ENCODE measurements around the gene AK9.
"Not testable (repeated sequence)": the region's sequence is repeated elsewhere in the genome, so short reads cannot be mapped to it uniquely, and the experiment has no call there.

AK9 gene

DNA sequence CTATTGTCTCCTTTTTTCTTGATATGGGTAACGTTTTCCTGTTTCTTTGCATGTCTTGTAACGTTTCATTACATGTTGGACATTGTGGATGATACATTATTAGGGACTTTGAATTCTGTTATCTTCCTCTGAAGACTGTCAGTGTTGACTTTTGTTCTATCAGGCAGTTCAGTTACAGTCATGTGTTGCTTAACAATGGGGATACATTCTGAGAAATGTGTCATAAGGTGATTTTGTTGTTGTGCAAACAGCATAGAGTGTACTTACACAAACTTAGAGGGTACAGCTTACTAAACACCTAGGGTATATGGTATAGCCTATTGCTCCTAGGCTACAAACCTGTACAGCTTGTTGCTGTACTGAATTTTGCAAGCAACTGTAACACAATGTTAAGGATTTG, 64.7 kb downstream of the AK9 start:
- DNase-seq (ENCODE audit: low read depth in 1 of 2, low spot score in 1 of 2), result no peak

DNA sequence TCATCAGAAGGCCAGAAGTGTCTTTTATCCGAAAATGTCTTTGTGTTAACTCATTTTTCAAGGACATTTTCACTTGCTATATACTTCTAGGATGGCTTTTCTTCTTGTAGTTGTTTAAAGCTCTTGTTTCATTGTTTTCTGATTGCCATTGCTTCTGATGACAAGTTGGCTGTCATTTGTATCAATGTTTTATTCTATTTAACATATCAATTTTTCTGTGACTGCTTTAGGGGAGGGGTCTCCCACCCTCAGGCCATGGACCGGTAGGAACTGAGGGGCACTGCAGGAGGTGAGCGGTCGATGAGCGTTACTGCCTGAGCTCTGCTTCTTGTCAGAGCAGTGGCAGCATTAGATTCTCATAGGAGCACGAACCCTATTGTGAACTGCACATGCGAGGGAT, 65.8 kb downstream of the AK9 start:
- no peak for DNase-seq (ENCODE audit: low read depth in 1 of 2, low spot score in 1 of 2)

DNA sequence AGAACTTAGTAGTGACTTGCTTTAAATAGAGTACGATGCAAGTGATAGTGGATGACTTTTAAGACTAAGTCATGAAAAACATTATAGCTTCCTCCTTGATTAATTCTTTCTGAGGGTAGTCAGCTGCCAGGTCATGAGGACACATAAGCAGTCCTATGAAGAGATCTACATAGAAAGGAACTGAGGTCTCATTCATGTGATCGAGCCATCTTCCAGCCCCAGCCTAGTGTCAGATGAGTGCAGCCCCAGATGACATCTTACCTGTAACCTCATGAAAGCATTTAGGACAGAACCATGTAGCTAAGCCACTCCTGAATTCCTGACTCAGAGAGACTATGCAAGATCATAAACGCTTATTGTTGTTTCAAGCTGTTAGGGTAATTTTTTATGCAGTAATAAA, 67.7 kb downstream of the AK9 start:
- no peak for DNase-seq (ENCODE audit: low read depth in 1 of 2, low spot score in 1 of 2)

DNA sequence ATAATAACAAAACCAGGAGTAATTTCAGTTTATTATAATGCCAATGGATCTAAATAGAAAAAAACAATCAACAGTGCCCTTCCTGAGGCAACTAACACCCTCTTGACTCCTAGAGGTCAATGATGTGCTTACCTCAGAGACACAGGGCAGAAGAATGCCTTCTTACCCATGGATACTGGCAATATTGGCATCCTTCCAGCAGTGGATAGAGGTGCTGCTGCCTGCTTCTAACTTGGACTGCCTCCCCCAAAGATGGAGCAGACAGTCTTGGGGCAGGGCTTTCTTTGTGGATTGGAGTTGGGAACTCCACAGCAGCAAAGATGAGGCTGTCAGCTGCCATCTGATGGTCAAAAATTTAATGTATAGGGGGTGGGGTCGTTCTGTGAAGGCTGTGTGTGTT, 78.7 kb downstream of the AK9 start:
- no peak for DNase-seq (ENCODE audit: low read depth in 1 of 2, low spot score in 1 of 2)

DNA sequence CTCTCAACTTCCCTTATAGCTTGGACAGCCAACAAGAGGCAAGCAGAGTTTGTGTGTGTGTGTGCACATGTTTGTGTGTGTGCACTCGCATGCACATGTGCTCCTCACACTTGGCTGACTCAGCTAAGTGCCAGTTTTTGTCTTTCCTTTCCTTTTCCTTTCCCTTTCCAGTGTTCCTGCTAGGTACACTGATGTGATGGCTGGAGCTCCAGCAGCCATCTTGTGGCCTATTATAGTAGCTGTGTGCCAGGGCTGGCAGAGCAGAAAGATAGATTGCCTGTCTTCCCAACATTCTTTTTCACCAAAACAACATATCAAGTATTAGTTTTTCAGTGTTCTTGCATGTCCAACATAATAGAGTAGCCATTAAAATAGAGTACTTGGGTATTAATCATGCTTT, 79.5 kb downstream of the AK9 start:
- no peak for DNase-seq (ENCODE audit: low read depth in 1 of 2, low spot score in 1 of 2)

DNA sequence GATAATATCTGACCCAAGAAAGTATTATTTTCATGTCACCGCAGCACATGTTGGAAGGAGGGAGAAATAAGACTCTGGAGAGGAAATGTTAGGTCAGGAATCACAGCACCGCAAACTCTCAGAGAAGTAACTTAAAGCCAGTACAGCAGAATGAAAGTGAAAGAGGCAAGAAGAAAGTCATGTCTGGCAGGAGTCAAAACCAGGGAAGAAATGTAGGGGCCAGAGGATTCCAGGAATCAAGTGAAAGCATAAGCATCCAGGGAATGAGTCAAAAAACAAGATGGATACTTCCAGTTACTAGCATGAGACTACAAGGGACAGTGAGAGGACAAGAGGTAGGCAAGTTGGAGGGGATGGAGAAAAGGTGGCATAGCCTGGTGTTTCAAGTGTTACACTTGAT, 80.4 kb downstream of the AK9 start:
- DNase-seq (ENCODE audit: low read depth in 1 of 2, low spot score in 1 of 2), result no peak

DNA sequence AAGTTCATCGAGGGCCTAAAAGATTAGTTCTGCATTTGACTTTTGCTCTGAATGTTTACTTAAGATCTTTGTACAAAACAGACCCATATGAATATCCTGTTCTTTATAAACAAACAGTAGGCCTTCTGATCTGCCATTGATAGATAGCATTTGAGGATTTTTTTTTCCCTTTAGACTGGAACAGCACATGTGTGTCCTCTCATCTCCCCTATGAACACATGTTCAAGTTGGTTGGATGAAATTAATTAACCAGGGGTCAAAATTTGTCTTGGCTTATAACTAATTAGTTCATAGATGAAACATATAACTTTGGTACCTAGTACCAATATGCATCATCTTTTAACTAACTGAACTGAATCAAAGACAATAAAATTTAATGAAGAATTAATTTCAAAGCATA, 81.3 kb downstream of the AK9 start:
- no peak for DNase-seq (ENCODE audit: low read depth in 1 of 2, low spot score in 1 of 2)

DNA sequence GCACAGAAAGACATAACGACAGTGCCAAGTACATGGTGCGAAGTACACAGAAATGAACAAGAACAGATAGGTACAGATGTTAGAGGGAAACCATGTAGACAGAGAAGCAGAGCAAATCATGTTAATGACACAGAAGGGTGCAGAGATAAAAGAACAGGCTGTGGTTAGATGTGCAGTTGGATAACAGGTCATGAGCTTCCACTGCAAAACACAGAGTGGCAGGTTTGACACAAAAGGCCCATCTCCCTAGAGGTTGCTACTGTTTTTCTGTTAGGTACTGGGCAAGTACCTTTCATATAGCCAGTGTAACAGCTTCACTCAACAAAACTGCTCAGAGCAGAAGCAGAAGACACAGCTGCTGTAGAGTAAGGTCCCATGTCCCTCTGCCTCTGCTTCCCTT, 84.6 kb downstream of the AK9 start:
- DNase-seq (ENCODE audit: low read depth in 1 of 2, low spot score in 1 of 2), result no peak

DNA sequence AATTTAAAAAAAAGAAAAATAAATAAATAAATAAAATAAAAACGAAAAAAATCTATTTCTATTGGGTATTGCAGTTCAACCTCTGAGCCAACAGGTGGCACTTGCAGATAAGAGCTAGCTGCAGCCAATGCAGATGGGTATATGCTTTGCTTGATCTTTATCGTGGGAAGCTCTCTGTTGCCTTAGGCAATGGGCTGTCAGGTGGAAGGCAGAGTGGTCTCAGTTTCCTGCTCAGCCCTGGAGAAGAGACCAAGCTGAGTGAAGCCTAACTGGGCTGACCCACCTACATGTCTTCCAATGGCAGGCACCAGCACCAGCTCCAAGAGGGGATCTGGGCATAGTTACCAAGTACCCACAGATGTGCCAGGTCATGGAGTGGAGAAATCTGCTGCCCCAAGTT, 95.0 kb downstream of the AK9 start:
- no peak for DNase-seq (ENCODE audit: low read depth in 1 of 2, low spot score in 1 of 2)

DNA sequence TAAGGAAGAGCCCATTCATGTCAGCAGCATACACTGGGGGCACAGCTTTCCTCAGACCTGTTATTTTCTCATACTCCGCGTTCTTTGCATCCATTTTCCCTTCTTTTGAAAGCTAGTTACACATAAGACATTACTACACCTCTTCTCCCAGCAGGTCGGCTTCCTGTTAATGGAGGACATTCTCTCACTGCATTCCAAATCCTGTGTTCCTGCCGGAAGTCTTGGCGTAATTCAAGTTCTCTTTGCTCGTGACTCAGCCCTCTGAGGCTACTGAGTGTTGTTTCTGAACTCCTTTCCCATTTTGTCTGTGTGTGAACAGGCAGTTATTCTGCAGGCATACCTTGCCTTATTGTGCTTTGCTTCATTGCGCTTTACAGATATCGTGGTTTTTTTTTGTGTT, 110.5 kb downstream of the AK9 start:
- DNase-seq (ENCODE audit: low read depth in 1 of 2, low spot score in 1 of 2), result no peak

DNA sequence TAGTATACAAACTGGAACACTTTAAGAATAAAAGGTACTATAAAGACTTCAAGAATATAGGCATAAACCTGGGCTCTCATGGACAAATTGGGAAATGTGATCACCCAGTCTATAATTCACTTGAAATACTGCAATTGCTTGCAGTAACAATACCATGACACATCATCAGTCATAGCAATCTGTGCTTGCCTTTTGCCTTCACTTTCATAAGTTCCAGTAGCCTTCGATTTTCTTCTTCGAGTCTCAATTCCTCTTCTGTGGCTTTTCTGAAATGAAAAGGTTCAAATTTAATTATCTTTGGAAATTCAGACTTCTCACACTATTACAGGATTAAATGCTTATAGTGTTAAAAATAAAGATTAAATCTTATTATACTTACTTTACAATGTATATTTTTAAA, 111.6 kb downstream of the AK9 start:
- no peak for DNase-seq (ENCODE audit: low read depth in 1 of 2, low spot score in 1 of 2)

DNA sequence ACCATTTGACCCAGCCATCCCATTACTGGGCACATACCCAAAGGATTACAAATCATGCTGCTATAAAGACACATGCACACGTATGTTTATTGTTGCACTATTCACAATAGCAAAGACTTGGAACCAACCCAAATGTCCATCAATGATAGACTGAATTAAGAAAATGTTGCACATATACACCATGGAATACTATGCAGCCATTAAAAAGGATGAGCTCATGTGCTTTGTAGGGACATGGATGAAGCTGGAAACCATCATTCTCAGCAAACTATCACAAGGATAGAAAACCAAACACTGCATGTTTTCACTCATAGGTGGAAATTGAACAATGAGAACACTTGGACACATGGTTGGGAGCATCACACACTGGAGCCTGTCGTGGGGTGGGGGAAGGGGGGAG, 121.1 kb downstream of the AK9 start:
- DNase-seq (ENCODE audit: low read depth in 1 of 2, low spot score in 1 of 2), result not testable (repeated sequence)

DNA sequence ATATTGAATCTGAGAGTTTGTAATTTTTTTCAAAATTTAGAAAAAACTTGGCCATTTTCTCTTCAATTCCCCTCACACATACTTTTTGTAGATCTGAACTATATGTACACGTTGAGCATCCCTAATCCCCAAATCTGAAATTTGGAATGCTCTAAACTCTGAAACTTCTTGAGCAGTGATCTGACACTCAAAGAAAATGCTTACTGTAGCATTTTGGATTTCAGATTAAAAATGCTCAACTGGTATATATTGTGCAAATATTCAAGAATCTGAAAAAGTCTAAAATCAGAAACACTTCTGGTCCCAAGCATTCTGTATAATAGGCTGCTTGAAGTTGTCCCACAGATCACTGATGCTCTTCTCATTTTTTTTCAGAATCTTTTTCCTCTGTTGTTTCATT, 129.2 kb downstream of the AK9 start:
- DNase-seq (ENCODE audit: low read depth in 1 of 2, low spot score in 1 of 2), result no peak

DNA sequence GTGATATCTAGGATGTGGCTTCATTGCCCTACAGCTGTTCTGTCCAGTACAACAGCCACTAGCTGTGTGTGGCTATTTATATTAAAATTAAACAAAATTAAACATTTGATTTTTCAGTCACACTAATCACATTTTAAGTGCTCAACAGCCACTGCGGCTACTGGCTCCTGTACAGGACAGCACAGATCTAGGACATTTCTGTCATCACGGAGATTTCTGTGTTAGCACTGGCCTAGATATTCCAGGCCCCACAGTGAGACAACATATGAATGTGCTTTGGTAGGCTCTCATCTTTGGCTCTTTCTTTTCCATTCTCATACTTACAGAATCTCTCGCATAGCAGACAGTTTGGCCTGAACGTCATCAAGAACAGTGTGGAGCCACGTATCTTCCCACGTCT, 159.6 kb downstream of the AK9 start:
- no peak for DNase-seq (ENCODE audit: low read depth in 1 of 2, low spot score in 1 of 2)

DNA sequence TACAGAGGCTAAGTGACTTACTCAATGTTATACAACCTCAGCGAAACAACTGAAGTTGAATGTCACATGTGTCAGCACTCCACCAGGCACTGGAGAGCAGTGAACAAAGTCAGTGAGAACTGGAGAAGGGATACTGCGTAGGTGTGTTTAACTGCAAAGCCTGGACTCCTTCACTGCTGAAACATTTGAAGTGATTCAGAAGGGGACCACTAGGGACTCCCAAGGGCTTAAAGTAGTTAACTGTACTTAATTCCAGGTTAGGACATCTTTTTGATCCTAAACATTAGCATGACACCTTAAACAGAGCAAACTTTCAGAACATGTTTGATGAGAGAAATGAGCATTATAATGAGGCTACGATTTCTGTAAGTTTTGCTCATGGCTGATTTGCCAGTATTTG, 163.0 kb downstream of the AK9 start:
- no peak for DNase-seq (ENCODE audit: low read depth in 1 of 2, low spot score in 1 of 2)

DNA sequence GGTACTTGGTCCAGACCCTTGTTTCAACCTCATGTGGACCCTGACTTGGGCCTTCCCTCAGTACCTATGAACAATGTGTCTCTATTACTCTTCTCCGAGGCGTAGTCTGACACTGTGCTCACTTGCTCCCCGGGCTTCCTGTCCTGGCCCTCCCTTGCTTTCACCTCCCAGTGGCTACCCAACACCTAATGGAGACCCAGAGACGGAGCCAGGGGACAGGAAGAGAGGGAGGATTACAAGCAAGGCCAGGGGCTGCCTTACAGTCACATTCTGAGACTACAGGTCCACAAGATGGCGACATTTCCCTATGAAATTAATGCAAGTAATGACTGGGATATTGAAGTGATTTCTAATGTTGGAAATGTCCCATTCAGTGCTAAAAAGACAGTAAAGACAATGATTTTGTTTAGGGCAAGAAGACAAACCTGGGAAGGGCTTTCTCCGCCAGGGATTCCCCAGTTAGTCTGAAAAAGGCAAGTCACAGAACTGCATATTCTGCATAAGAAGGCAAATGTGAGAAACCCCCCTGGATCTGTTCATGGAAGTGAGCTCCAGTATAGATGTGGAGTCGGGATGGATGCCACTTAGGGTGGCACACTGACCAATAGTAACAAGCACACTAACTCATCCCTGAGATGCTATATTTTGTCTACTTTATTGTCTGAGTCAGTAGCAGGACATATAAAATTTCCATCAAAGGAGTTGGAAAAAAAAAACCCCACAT, 163.9 kb downstream of the AK9 start:
- DNase-seq (ENCODE audit: low read depth in 1 of 2, low spot score in 1 of 2), result peak in 1 of 2 donors; percentile 5

DNA sequence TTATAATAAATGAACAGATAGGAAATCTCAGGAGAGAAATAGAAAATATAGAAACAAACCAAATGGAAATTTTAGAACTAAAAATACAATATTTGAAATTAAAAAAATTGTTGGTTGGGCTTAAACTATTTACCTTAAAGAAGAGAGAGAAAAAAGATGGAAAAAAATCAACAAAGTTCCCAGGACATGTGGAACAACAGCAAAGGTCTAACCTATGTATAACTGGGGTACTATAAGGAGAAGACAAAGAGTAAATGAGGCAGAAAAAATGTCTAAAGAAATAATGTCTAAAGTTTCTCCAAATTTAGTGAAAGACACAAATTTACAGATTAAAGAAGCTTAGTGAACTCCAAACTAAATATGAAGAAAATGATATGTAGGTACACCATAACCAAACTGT, 166.9 kb downstream of the AK9 start:
- DNase-seq (ENCODE audit: low read depth in 1 of 2, low spot score in 1 of 2), result no peak

DNA sequence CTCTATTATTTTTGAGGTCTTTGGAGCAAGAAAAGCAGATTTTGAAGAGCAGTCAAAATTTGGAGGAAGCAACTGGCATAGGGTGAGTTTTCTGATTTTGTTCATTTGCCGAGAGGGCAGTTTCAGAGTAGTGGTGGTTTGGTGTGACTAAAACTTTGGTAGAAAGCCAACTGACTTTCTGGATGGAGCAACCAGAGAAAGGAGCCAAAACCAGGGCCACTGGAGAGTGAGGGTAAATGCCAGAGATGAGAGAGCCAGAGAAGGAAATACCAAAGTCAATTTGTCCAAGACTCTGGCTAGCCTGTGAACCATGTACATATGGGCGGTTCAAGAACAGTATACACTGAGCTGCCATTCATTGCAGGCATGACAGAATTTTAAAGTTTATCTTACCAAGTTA, 167.5 kb downstream of the AK9 start:
- DNase-seq (ENCODE audit: low read depth in 1 of 2, low spot score in 1 of 2), result no peak

DNA sequence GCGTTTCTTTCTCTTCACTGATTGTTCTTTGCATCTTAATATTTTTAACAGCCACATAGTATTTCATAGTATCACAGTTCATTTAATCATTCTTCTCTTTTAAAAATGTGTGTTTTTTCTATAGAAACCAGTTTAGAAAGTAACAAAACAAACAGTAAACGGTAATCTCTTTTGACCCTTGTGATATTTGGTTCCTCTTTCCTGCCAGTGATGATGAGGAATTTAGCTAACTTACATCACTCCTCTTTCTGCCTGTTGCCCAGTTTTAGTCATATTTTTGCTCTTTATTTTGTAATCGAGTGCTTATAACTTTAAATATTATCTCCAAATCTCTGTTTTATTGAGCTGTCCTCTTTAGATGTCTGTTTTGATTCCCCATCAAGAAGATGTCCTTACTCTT, 169.9 kb downstream of the AK9 start:
- DNase-seq (ENCODE audit: low read depth in 1 of 2, low spot score in 1 of 2), result no peak

DNA sequence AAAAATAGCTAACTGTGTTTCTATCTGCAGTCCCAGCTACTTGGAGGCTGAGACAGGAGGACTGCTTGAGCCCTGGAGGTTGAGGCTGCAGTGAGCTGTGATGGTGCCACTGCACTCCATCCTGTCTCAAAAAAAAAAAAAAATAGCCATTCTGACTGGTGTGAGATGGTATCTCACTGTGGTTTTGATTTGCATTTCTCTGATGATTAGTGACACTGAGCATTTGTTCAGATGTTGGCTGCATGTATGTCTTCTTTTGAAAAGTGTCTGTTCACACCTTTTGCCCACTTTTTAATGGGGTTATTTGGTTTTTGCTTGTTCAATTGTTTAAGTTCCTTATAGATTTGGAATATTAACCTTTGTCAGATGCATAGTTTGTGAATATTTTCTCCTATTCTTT, 171.4 kb downstream of the AK9 start:
- DNase-seq (ENCODE audit: low read depth in 1 of 2, low spot score in 1 of 2), result not testable (repeated sequence)

DNA sequence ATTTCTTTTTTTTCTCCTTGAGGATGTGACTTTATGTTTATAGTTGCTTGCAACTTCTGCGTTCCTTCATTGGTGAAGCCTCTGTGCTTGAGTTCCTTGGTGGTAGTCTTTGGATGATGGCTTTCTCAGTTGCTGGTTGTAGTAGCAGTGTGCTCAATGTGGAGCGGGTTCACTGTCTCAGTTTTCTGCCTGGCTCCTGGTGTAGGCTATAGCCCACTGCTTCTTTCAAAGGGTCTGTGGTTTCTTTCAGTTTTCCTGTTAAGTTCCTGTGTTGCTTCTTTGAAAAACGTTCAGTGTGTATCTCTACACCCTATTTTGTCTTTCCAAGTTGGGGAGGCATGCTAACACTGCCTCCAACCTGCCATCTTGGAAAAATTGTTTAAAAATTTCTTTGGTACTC, 174.1 kb downstream of the AK9 start:
- no peak for DNase-seq (ENCODE audit: low read depth in 1 of 2, low spot score in 1 of 2)

DNA sequence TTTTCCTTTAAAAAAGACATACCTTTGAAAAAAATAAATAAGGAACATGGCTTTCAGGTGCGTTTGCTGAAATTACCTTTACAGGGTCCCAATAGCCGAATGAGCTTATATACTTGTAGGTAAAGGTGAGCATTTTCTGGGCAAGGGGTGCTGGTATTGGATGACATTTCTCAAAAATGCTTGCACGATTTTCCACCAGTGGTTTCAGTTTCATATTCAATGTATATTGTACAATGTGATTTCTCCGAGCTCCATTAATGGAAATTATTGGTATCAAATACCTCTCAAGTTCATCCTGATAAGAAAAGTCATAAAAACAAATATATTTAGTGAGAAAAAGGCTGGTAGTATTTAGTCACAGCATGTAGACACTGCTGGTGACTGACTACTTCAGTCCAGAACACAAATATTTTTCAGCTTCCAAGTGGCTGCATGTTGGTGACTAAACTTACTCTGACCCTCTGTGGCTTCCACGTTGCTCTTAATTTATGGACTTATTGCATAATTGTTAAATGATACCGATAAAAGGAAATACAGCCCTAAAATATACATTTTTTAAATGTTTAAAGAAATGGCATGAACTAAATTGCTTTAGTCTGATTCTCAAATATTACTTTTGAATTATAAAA, 175.1 kb downstream of the AK9 start:
- DNase-seq (ENCODE audit: low read depth in 1 of 2, low spot score in 1 of 2), result no peak

DNA sequence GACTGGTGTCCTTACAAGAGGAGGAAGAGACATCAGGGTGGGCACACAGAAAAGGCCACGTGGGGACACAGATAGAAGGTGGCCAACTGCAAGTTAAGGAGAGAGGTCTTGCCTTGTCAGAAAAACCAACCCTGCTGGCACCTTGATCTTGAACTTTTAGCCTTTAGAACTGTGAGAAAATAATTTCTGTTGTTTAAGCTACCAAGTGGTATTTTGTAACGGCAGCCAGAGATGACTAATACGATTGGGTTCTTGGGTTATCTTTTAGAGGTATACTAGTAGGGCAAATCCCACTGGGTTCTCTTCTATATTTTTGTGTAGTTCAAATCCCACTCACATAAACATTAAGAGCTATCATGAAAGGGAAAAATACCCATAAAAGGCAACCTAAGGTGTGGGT, 176.1 kb downstream of the AK9 start:
- no peak for DNase-seq (ENCODE audit: low read depth in 1 of 2, low spot score in 1 of 2)

All from activated T-helper 1 cell treated with anti-CD3 and anti-CD28 coated beads, Interleukin-2, amount 50 U/mL, for 16 hours (primary cell).